Putamen (tissue), 1 donor: ENCODE data around the gene REG1A.

Experiments
- DNase-seq: peaks from one replicate; pipeline ENCODE4 v3.0.0-alpha.2; 2016; ENCODE audit warnings: low spot score

REG1A gene

DNA sequence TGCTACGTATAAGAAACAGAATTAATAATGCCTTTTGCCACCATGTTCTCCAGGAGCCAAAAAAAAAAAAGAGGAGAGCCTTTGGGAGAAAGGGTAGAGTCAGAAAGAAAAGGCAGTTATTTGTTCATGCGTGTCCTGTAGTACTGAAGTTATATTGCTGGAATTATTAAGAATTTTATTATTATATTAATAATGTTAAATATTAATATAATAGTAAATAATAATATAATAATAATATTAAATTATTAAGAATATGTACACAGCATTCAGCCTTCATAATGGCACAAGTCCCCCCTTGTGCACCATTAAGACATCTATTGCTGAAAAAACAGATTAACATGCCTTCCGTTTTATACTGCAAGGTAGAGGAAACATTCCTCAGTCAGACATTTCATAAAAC lies 8.1 kb downstream of the REG1A start:
- no peak for DNase-seq

DNA sequence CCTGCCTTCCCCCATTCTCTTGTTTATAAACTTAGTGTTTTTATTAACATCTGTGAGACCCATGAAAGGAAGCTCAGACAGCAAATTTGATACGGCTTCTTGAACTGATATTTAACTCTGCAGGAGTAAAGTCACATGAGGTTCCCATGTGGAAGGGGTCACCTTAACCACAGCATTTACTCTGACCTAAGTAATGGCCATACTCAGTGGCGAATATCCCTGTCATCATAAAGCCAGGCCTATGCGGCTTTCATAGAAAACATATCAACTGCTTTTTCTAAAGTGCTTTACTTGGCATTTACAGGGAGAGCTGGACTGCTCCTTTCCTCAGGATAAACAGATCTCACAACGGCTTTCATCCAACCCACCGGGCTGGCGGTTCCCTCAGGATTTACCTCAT lies 9.0 kb downstream of the REG1A start:
- no peak for DNase-seq

DNA sequence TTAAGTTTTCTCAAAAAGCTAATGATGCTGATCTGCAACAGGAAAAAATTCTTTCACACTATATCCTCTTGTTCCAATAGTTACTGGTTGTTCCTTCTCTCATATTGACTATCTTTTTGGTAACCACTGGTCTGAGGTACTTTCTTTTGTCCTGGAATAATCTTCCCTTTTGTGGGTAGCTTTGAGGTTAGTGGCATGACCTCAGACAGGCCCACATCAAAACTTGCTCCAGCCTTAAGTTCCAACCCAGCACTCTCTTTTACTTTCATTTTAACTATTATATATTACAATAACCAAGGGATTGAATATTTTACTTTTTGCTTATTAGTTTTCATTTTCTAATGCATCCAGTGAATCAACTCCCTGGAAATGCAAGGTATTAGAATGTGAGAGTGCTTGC lies 9.5 kb downstream of the REG1A start:
- no peak for DNase-seq

DNA sequence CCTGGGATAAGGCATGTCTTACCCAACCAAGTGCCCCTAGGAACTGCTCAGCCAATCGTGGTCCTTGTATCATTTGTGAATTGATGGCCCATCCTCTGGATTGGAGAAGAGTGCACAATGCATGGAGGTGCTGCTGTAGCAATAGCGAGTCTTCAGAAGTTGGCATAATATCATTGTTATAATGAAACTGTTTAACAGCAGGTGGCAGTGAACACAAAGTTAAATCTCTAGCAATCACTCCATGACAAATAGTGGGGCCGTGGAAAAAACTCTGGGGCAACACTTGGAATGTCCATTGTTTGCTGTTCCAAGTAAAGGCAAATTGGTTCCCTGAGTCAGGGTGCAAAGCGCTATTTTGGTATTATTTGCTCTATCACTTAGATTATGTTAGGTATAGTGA lies 11.4 kb downstream of the REG1A start:
- no peak for DNase-seq

DNA sequence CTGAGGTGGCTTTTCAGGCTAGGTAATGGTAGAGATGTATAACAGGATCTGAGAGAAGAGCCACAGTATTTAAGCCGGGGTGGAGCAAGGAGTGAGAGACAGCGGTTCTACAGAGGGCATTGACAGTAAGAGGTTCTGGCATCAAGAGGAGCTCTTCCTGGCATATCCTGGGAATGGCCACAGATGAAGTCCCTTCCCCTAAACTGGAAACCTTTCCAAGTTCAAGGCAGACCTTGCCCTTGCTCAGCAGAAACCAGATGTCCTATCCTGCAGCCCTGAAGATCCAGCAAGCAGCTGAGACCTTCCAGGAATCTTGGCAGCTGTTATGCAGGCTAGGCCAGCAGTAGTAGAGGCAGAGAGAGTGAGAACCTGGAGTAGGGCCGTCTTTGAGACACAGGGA lies 18.1 kb downstream of the REG1A start:
- DNase-seq, result no peak

DNA sequence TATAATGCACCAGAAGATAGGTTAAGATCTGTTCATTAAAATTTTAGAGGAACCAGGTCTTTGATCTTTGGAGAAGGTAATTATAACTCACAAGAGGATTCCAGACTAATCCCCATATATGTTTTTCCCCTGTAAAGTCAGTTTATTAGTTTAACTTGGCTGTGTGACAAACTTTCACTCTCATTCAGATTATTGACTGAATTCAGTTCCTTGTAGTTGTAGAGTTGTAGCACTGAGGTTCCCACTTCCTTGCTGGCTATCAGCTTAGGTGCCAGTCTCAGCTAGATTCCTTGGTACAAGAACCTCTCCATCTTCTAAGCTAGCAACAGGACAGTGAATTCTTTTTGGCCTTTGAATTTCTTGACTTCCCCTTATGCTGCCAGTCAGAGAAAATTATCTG lies 19.1 kb downstream of the REG1A start:
- no peak for DNase-seq

DNA sequence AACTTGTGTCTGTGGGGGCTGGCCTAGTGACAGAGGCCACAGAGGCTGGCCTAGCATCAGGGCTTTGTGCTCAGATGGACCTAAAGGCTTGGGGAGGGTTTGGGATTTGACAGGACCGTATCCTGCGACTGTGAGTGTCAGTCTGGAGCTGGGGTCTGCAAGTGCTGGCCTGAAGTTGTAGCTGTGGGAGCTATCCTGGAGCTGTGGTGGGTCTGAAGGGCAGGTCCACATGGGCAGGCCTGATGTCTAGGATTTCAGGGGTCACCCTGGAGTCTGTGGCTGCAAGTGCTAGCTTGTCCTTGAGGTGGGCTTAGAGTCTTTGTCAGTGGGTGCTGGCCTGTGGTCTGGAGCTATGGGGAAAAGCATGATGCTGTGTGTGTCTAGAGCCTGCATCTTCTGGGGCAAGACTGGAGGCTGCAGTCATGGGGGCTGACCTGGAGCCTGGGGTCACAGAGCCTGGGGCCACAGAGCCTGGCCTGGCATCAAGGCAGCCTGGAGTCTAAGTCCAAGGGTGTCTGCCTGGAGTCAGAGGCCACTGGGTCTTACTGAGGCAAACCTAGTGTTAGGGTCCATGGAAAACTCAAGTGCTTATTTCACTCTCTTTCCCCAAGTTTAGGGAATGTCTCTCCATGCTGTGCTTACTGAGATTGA lies 35.7 kb downstream of the REG1A start:
- no peak for DNase-seq

DNA sequence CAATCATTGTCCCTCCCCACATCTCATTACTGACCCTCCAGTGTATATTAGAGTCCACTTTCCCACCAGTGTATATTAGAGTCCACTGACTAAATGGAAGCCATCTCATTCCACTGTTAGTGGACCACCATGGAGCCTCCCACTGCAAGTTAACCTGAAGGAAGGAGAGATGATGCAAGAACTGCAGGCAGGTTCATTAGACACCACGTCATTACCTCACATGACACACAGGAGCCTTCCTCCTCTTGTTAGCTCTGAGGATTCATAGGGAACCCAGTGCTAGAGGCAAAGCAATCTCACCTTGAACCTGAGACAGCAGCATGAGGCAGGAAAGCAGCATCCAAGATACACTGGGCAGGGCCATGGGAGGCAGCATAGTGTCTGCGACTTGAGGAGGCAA lies 38.7 kb downstream of the REG1A start:
- no peak for DNase-seq

DNA sequence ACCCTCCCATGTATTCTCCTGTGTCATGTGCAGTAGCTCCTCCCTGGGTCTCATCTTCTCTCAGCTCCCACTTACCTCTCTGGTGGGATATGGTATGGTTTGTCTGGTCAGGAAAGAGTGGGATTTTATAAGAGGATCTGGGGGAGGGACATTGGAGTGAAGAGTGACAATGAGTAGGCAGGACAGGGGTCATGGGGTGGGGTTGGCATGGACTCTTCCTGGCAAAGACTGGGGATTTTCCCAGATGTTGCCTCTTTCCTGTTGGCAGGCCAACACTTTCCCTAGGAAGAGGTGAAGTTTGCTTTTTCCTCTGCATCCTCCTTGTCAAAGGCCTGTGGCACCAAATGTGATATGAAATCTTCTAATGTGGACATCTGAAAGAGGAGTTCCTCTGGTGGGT lies 39.4 kb downstream of the REG1A start, which contains the start of gene REG3A:
REG3A (minus strand) TSS at position 101 of the 400 bp plus-strand sequence. CDS start 348 bp downstream, outside the sequence.
- DNase-seq, result no peak

DNA sequence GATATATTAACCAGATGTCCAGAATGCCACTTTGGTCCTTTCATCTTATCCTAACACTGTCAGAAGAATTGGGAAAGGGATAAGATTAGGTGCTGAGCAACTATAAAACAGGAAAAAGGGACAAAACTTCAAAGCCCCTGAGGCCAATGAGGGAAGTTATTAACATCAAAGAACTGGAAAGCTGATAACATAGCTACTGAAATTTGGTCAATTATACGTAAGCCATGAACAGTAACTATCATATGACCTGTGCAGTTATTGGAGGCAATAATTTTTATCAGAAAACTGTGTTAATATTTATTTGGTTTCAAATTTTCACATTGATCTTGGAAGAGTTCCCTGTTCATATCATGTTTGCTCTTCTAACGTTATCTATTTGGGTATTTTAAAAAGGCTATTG lies 41.8 kb downstream of the REG1A start:
- no peak for DNase-seq

DNA sequence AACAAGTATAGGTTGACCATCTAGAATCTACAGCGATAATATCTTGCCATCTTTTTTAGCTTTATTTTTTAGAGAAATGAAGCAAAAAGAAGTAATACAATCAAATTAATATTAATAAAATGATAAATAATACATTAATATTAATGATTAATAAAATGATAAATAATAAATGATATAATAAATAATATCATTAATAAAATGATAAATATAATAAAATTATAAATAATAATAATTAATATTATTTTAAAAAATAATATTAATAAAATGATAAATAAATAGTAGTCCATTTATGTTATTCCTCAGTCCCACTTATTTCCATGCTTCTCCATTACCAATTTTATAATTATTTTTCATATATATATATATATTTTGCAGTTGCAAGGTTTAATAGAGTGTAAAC lies 42.5 kb downstream of the REG1A start:
- no peak for DNase-seq

DNA sequence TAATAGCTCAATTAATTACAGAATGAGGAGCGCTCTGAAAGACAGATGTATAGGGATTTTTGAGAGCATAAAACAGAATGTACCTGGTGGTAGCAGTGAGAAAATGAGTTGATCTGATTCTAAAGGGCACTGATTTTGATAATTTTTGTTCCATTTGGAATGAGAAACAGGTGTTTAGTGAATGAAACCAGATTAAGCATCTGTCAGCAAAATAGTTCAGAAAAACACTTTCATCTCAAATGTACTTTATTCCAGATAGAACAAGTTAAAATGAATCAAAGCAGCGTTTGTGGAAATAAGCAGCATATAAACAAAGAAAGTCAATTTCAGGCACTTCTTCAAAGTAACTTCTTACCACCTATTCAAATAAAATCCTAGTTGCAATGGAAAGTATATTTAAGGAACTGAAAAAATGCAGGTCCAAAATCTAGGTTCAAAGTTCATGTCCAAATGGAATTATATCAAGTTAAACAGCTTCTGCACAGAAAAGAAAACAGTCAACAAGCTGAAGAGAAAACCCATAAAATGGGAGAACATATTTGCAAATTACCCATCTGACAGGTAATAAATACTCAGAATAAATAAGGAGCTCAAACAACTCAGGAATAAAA lies 51.2 kb downstream of the REG1A start:
- no peak for DNase-seq
